AG04449 (cell line): ENCODE data around the gene L1CAM.
"Not testable (repeated sequence)": the region's sequence is repeated elsewhere in the genome, so short reads cannot be mapped to it uniquely, and the experiment has no call there.

Source experiments
- CTCF ChIA-PET: fragments of 350-600 bp; formaldehyde crosslinking; extraction: SDS; loops from one replicate; lab custom pipeline; 2021; ENCODE audit warnings: antibody characterized with exemption; lab: Yijun Ruan, JAX
- POLR2A ChIA-PET: fragments of 400-600, 350-600 bp; formaldehyde crosslinking; extraction: SDS; loops from one replicate; lab custom pipeline; 2020; ENCODE audit warnings: antibody characterized with exemption, inconsistent platforms; lab: Yijun Ruan, JAX
- DNase-seq: peaks from one replicate; pipeline ENCODE4 v3.0.0-alpha.2; 2010; ENCODE audit warnings: low read depth, low spot score
- H3K4me3 ChIP-seq: 2 replicates; pipeline ENCODE4 v1.5.1; 2011; ENCODE audit warnings: low read depth, mild to moderate bottlenecking, control low read depth, low read length
- TF ChIP-seq, protein P1 (sequence below): IDR thresholded peaks from one replicate; pipeline ENCODE4 v1.5.1; 2011; ENCODE audit warnings: mild to moderate bottlenecking, moderate library complexity, low read length, control low read depth, inconsistent platforms; ENCODE audit not compliant: insufficient read depth; ENCODE audit errors: missing control alignments

L1CAM gene

DNA sequence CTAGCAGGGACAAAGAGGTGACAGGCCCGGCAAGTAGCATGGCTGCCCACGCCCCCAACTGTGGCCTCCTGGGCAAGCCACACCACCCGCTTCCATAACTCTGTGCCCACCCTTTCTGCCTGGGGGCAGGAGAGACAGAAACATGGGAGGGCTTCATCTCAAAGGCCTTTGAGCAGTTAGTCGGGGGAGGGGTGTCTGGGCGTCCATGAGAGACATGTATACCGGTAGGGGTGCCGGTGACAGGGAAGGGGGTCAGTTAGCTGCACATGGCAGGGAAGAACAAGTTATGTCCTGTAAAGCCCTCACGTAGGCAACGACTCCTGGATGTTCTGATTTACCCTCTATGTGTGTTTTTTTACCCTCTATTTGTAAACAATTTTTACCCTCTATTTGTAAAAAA is 64.9 kb downstream of the L1CAM start:
- ChIA-PET POLR2A (no interaction called here), CTCF (no interaction called here)
- DNase-seq = no peak
- H3K4me3 ChIP-seq = no peak overlapping the region
- TF ChIP-seq, protein P1, sequence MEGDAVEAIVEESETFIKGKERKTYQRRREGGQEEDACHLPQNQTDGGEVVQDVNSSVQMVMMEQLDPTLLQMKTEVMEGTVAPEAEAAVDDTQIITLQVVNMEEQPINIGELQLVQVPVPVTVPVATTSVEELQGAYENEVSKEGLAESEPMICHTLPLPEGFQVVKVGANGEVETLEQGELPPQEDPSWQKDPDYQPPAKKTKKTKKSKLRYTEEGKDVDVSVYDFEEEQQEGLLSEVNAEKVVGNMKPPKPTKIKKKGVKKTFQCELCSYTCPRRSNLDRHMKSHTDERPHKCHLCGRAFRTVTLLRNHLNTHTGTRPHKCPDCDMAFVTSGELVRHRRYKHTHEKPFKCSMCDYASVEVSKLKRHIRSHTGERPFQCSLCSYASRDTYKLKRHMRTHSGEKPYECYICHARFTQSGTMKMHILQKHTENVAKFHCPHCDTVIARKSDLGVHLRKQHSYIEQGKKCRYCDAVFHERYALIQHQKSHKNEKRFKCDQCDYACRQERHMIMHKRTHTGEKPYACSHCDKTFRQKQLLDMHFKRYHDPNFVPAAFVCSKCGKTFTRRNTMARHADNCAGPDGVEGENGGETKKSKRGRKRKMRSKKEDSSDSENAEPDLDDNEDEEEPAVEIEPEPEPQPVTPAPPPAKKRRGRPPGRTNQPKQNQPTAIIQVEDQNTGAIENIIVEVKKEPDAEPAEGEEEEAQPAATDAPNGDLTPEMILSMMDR = no peak

DNA sequence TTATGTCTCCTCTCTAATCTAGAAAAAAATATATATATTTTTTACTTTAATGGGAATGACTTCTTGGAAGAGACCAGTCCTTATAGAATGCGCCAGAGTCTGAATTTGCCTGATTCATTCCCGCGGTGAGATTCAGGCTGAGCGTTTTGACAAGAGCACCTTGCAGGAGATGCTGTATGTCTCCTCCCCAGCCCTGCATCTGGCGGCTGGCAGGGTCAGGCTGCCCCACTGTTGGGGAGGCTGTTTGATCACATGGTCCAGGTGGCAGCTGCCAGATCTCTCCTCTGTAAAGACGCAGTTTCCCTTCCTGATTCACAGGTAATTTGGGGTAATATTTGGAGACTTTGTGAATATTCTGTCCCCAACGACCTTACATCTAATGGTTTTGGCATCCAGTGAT is 65.4 kb downstream of the L1CAM start:
- DNase-seq = no peak
- POLR2A ChIA-PET = no interaction called here
- TF ChIP-seq, protein P1 = no peak
- no peak overlapping the region for H3K4me3 ChIP-seq
- CTCF ChIA-PET = no interaction called here

DNA sequence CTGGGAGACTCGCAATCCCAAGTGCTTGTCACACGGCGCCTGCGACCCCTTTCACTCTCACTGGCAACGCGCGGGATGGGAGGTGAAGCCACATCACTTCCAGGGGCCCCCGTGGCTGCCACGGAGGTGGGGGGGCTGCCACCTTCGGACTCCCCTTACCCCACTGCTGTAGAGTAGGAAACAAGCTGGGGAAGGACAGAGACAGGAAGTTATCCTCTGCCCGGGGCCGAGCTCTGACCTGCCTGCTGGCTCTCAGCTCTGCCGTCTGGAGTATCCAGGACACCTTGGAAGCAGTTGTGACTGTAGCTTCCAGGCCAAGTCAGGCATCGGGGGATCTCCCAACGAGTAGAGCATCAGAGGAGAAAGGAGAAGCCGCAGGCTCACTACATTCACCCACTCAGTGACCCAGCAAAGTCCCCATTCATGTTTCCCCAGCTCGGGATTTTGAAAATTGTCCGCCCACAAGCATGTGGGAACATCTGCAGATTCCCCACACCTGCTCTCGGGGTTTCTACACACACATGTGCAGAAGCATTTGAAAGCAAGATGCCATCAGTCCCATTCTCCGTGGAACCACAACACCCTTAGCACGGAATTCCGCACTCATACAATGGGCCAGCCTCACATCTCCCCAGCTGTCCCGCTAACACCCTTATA is 66.5 kb downstream of the L1CAM start:
- peak overlapping the region; percentile 41 for H3K4me3 ChIP-seq
- ChIA-PET CTCF (interaction anchor here (0.9 kb wide), 1 partner anchor 228 kb away, joined by 3 read pairs; no protein-coding TSS in a partner anchor), POLR2A (no interaction called here)
- TF ChIP-seq, protein P1 = no peak
- no peak for DNase-seq

DNA sequence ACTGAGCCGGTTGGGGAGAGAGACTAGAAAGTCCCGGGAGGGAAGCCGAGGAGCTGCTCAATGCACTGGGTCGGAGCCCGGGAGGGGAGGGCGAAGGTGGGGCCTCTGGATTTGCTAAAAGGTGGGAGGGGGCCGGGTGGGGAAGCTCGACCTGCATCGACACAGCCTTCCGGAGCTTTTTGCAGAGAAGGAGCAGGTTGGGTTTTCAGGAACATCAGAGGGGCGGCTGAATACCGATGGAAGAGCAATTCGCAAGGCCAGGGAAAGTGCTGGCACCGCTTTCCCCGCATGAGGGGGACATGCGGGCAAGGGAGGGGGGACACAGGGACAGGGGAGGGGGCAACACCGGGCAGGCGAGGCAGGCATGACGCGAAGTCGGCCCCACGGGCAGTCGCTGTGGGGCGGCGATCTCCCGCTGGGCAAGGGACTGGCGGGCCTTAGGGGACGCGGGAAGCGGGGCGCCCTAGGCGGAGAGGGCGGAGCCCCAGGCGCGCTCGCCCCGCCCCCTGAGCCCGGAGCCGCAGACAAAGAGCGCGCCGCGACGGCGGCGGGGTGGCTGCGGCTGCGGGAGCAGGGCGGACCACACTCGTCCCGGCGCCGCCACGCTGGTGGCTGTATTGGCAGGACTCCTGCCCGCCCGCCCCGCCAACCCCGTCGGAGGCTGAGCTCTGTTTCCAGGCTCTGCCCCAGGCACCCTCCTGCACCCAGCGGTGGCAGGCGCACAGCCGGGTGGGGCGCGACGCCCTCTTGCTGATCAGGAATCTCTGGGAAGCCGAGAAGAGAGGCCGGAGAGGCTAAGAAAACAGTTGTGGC is 67.2 kb downstream of the L1CAM start:
- H3K4me3 ChIP-seq = peak overlapping the region; percentile 41
- DNase-seq = no peak
- ChIA-PET POLR2A (no interaction called here), CTCF (interaction anchor here (0.9 kb wide), 1 partner anchor 228 kb away, joined by 3 read pairs; no protein-coding TSS in a partner anchor)
- TF ChIP-seq, protein P1 = no peak

DNA sequence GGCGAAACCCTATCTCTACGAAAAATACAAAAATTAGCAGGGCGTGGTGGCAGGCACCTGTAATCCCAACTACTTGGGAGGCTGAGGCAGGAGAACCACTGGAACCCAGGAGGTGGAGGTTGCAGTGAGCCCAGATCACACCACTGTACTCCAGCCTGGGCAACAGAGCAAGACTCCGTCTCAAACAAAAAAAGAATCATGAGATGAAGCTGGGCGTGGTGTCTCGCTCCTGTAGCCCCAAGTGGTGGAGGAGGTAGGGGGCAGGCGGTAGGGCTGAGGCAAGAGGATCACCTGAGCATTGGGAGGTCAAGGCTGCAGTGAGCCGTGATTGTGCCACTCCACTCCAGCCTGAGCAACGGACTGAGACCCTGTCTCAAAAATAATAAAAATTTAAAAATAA is 67.9 kb downstream of the L1CAM start:
- POLR2A ChIA-PET, H3K4me3 ChIP-seq, CTCF ChIA-PET, DNase-seq: not testable (repeated sequence)

DNA sequence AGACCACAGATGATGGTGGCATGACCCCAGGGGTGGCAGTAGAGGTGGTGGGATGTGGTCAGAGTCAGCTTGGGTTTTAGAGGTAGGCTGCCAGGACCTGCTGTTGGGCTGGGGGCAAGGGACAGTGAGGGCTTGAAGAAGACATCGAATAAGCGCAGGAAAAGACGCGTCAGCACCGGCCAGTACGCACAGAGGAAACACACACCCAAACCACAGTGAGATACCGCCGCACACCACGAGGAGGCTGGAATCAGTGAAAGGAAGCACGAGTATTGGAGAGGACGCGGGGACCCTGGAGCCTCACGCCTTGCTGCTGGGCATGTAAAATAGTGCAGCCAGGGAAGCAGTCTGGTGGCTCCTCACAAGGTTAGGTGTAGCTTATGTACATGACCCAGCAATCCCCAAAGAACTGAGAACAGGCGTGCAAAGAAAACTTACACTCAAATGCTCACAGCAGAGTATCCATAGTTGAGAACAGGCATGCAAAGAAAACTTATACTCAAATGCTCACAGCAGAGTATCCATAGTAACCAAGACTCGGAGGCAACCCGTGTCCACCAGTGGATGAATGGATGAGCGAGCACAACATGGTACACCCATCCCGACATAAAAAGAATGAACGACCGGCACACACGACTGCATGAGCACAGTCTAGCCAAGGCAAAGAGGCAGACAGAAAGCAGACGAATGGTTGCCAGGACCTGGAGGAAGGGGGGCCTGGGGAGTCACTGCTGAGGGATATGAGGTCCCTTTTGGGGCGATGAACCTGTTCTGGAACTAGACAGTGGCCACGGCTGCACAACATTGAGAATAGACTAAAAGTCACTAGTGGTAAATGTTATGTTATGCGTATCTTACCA is 68.9 kb downstream of the L1CAM start:
- CTCF ChIA-PET = no interaction called here
- H3K4me3 ChIP-seq = no peak overlapping the region
- no peak for DNase-seq
- POLR2A ChIA-PET = no interaction called here
- TF ChIP-seq, protein P1 = no peak
